Stimulated activated CD4-positive, alpha-beta T cell treated with anti-CD3 and anti-CD28 coated beads, Interleukin-12 subunit alpha, Interleukin-12 subunit beta, amount 100 ng/mL, for 48 hours (primary cell): Measurements from ENCODE around the gene AIMP2.
A peak's percentile ranks its signal among the peaks of the same experiment; 100 is the strongest.
"Not testable (repeated sequence)": the region's sequence is repeated elsewhere in the genome, so short reads cannot be mapped to it uniquely, and the experiment has no call there.

ENCODE experiments used
- DNase-seq, 3 donors: peaks; one replicate each; pipeline ENCODE4 v3.0.0-alpha.2; 2020; ENCODE audit warnings: low read depth in 2 of 3, low spot score in 1 of 3

AIMP2 gene

GRCh38 chr7:6026011-6026819 is 17.1 kb downstream of the AIMP2 start:
- DNase-seq = peak; percentile 28 to 46 (median 36)

- no peak for DNase-seq
These were observed 17.8 kb downstream of the AIMP2 start for GRCh38 chr7:6026820-6027311.

GRCh38 chr7:6027806-6028365 is 18.8 kb downstream of the AIMP2 start:
- no peak for DNase-seq

GRCh38 chr7:6028563-6028962 is 19.5 kb downstream of the AIMP2 start:
- DNase-seq = no peak

DNA sequence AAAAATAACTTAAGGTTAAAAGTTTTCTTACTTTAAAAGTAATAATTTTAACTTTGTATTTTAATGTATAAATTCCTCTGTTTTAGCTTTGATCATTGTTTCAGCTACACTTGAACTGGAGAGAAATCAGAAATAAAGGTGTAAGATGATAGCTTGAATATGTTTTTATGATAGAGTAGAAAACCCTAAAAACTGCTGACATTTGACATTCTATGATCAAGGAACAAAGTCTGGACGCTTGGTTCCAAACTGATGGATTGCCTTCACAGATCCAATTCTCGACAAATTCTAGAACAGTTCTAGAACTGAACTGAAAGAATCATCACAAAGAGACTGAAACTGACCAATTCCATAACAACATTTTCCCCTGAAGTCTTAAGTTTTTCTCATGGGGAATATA is 21.9 kb downstream of the AIMP2 start, which contains the start of gene ANKRD61:
Gene ANKRD61, plus strand, starts transcription at position 389 of the 400 bp plus-strand sequence. Its CDS starts 0 bp downstream, at position 389.
- no peak for DNase-seq

GRCh38 chr7:6031567-6031966 is 22.5 kb downstream of the AIMP2 start:
- DNase-seq = no peak

DNA sequence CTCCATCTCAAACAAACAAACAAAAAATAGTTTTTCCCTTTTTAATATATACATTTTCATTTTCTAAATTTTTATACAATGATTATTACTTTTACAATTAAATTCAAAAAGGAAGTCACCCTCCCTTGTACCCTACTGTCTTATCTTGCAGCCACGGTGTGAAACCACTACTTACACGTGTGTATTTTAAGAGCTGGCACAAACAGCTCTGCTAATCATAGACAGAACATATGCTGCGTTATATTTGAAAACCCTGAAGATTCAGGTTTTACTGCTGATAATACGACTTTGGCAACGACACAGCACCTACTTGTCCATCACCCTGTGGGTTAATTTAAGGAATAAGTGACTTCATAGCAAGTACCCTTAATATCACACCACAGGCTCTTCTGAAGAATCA is 23.1 kb downstream of the AIMP2 start:
- no peak for DNase-seq

- DNase-seq = no peak
These were observed 23.6 kb downstream of the AIMP2 start for GRCh38 chr7:6032641-6033040.

- no peak for DNase-seq
These were observed 26.1 kb downstream of the AIMP2 start for GRCh38 chr7:6035165-6035564.

GRCh38 chr7:6035686-6036085 is 26.6 kb downstream of the AIMP2 start:
- no peak for DNase-seq

DNA sequence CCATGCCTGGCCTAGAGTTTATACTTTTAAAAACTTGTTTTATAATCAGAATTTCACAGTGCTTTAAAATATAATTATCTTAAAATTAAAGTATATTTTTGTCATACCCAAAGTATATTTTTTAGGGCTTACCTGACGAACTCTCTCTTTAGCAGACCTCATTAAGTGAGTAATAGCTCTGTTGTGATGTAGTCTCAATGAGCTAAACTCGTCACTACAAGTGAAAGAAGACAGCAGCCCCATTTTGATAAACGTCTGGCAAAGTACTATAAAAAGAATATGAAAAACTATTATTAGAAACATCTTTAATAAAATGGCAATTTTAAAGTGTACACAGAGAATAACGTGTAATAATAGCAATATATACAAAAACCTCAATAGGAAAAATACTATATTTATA is 40.7 kb downstream of the AIMP2 start:
- DNase-seq = no peak

DNA sequence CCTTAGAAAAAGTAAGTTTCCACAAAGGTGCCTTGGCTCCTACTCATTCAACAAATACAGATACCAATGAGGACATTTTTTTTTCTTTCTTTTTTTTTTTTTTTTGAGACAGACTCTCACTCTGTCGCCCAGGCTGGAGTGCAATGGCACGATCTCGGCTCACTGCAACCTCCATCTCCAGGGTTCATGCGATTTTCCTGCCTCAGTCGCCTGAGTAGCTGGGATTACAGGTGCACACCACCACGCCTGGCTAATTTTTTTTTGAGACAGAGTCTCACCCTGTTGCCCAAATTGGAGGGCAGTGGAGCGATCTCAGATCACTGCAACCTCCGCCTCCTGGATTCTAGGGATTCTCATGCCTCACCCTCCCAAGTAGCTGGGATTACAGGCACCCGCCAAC is 42.1 kb downstream of the AIMP2 start:
- not testable (repeated sequence) for DNase-seq

DNA sequence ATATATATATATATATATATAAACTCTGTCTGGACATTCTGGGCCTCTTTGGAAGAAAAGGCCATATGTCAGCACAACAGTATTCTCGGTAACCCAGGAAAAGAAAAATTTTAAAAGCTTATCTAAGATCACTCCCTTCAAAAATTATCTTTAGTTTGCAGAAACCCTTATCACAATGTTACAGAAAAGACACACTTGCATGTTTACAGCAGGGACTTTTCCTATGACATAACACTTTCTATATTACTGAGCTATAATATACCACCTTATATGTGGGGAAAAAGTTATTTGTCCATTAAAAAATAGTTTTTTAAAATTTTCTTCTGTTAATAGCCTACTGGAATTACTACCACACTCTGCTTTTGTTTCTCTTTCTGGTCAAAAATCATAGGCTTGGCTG is 47.5 kb downstream of the AIMP2 start:
- no peak for DNase-seq

DNA sequence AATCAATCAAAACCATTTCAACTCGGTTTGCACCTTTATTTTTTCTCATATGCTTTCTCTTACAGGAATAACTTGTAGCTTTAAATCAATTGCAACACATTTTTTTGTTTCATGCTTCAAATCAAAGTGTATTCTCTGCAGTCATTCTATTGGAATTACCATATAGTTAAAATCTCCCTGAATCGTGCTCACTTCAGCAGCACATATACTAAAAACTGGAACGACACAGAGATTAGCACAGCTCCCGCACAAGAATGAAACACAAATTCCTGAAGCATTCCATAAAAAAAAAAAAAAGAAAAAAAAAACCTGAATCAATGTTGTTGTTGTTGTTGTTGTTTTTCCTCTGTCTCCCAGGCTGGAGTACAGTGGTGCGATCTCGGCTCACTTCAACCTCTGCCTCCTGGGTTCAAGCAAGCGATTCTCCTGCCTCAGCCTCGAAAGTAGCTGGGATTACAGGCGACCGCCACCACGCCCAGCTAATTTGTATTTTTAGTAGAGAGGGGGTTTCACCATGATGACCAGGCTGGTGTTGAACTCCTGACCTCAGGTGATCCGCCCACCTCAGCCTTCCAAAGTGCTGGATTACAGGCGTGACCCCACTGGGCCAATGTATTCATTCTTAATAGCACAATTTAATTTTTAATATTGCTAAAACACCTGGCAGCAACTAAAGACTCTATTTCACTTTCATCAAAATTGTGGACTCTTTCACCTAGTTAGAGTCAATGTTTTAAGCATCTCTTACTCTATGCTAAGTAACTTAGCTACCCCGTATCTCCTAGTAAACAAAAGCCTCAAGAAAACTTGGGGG is 48.5 kb downstream of the AIMP2 start:
- no peak for DNase-seq

DNA sequence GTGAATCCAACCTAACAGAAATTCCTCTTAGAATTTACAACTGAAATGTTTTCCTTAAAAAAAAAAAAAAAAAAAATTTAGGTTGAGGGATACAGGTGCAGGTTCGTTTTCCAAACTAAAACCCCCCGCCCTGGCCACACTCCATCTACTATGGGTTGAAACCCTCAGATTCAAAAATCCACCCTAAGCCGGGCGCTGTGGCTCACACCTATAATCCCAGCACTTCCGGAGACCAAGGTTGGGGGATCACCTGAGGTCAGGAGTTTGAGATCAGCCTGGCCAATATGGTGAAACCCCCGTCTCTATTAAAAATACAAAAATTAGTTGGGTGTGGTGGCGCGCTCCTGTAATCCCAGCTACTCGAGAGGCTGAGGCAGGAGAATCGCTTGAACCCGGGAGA is 50.9 kb downstream of the AIMP2 start:
- not testable (repeated sequence) for DNase-seq

- DNase-seq = no peak
These were observed 62.3 kb downstream of the AIMP2 start for GRCh38 chr7:6071406-6071805.
